GM10248 (cell line): ENCODE data around the gene ZC3H18.

Experiments
- CTCF ChIA-PET: fragments of 300-600 bp; sonication (Branson Sonifier 250); formaldehyde crosslinking; extraction: SDS; loops from one replicate; lab custom pipeline; 2021; ENCODE audit warnings: antibody characterized with exemption; lab: Yijun Ruan, JAX
- POLR2A ChIA-PET: fragments of 350-650 bp; sonication (Branson Sonifier 250); formaldehyde crosslinking; extraction: SDS; loops from one replicate; lab custom pipeline; 2020; ENCODE audit warnings: antibody characterized with exemption; lab: Yijun Ruan, JAX
- DNase-seq: peaks from one replicate; pipeline ENCODE4 v3.0.0; 2012; ENCODE audit errors: extremely low spot score
- TF ChIP-seq, protein P1 (sequence below): IDR thresholded peaks from 2 replicates; pipeline ENCODE4 v1.5.1; 2012; ENCODE audit warnings: mild to moderate bottlenecking, low read depth; ENCODE audit errors: extremely low read depth, missing control alignments, control extremely low read depth

The ZC3H18 gene

DNA sequence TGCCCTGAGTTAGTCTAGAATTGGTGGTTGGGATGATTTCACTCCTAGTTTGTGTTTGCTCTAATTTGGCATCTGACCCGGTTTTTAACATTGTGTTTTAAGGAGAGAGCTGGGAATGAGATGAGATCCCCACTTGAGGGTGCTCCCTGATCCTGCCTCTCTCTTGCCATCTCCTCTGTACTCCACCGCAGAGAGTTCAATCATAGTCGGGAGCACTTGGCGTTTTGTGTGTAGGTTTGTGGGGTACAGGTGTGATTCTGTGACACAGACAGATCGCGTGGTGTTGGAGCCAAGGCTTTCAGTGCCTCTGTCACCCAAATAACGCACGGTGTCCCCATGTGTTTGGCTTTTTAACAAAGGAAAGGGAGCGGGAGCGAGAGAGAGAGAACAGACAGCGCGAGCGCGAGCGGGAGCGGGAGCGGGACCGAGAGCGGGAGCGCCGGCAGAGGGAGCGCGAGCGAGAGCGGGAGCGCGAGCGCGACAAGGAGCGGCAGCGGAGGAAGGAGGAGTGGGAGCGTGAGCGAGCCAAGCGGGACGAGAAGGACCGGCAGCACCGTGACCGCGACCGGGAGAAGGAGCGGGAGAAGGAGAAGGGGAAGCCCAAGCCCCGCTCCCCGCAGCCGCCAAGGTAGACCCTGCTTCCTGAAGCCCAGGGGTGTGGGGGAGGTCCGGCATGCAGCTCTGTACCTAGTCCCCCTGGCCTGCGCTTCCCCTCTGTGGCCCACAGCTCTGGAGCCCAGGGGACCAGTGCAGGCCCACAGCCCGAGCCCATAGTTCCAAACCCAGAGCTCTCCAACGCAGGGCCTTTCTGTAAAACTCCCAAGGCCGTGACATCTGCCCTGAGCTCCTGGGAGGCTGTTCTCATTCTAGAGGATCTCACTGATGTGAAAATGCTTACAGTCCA is 41.0 kb downstream of the ZC3H18 start:
- ChIA-PET POLR2A (no interaction called here), CTCF (interaction anchor here (1.5 kb wide), 1 partner anchor 12 kb away, joined by 3 read pairs; no protein-coding TSS in a partner anchor)
- TF ChIP-seq, protein P1, sequence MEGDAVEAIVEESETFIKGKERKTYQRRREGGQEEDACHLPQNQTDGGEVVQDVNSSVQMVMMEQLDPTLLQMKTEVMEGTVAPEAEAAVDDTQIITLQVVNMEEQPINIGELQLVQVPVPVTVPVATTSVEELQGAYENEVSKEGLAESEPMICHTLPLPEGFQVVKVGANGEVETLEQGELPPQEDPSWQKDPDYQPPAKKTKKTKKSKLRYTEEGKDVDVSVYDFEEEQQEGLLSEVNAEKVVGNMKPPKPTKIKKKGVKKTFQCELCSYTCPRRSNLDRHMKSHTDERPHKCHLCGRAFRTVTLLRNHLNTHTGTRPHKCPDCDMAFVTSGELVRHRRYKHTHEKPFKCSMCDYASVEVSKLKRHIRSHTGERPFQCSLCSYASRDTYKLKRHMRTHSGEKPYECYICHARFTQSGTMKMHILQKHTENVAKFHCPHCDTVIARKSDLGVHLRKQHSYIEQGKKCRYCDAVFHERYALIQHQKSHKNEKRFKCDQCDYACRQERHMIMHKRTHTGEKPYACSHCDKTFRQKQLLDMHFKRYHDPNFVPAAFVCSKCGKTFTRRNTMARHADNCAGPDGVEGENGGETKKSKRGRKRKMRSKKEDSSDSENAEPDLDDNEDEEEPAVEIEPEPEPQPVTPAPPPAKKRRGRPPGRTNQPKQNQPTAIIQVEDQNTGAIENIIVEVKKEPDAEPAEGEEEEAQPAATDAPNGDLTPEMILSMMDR: no peak
- DNase-seq: no peak

- TF ChIP-seq, protein P1: no peak
- ChIA-PET CTCF (no interaction called here), POLR2A (no interaction called here)
- DNase-seq: no peak
Observed at GRCh38 chr16:88613293-88613692, 43.1 kb downstream of the ZC3H18 start.

GRCh38 chr16:88613911-88614817 is 44.0 kb downstream of the ZC3H18 start:
- DNase-seq: no peak
- CTCF ChIA-PET: no interaction called here
- POLR2A ChIA-PET: no interaction called here
- TF ChIP-seq, protein P1: no peak

- TF ChIP-seq, protein P1: no peak
- ChIA-PET POLR2A (no interaction called here), CTCF (no interaction called here)
- no peak for DNase-seq
Observed at GRCh38 chr16:88614818-88615580, 44.8 kb downstream of the ZC3H18 start.

GRCh38 chr16:88616320-88616719 is 46.1 kb downstream of the ZC3H18 start:
- CTCF ChIA-PET: interaction anchor here (1.1 to 1.5 kb wide), 4 partner anchors 8 to 26 kb away, joined by 3 to 4 read pairs (median 4); no protein-coding TSS in a partner anchor
- no peak for DNase-seq
- TF ChIP-seq, protein P1: no peak
- POLR2A ChIA-PET: no interaction called here
